ENCODE data around the gene AOC3. TPM values are rescaled to one million over a fixed set of nuclear protein-coding genes. Genes with fewer than 3 reads are reported as not detected.

AOC3 gene
- polyA plus RNA-seq, 1 donor (not counting 4 experiments of a cell fraction or from before 2014, with no cell fraction given): 0.22 TPM

GRCh38 chr17:42819939-42820535, 31.0 kb upstream of the AOC3 start:
- Histone ChIP-seq H4K20me1 (ENCODE audit: control insufficient read depth, extremely low read depth, insufficient read depth, low read length) (no peaks in the 10 kb centered on the region), H2AFZ (ENCODE audit: control insufficient read depth, low read length) (no peak overlapping the region), H3K9me1 (ENCODE audit: control insufficient read depth, extremely low read depth, insufficient read depth, low read length) (no peaks in the 10 kb centered on the region), H3K9me3 (ENCODE audit: control insufficient read depth, low read depth, low read length) (no peaks in the 10 kb centered on the region), H3K4me3 (ENCODE audit: control insufficient read depth in 2 of 3, extremely low read depth in 1 of 3, insufficient read depth in 2 of 3, low read depth in 1 of 3, low read length in 3 of 3) (no peak overlapping the region), H3K27me3 (ENCODE audit: control insufficient read depth, extremely low read depth, insufficient read depth, low read length) (no peaks in the 10 kb centered on the region), H3K36me3 (ENCODE audit: control insufficient read depth in 2 of 2, extremely low read depth in 1 of 2, insufficient read depth in 2 of 2, low read length in 2 of 2) (peaks cover 32 to 39% of the 10 kb centered on the region in 2 experiments), H3K27ac (ENCODE audit: control insufficient read depth, insufficient read depth, low read length) (no peak overlapping the region), H3K4me1 (ENCODE audit: control insufficient read depth, extremely low read depth, insufficient read depth, low read length) (peaks cover 6% of the 10 kb centered on the region), H3K79me2 (ENCODE audit: control insufficient read depth, insufficient read depth, low read length) (peaks cover 26% of the 10 kb centered on the region), H3K9ac (ENCODE audit: control insufficient read depth, extremely low read depth, insufficient read depth, low read length) (no peak overlapping the region), H3K4me2 (ENCODE audit: control insufficient read depth, extremely low read depth, insufficient read depth, low read depth, low read length) (no peak overlapping the region)
- dilution Hi-C loops (cut with MboI; ENCODE audit: extremely low pct_ligation_motif_present, low sequenced_read_pairs): no loop called here
- TF ChIP-seq CTCF (optimal IDR thresholded peaks at IDR 0.05 in 1 of 3, IDR thresholded peaks at IDR 0.05 in 1 of 3, conservative IDR thresholded peaks at IDR 0.05 in 1 of 3; ENCODE audit: extremely low read depth in 1 of 3, insufficient read depth in 2 of 3, low read length in 3 of 3) (peak; percentile 71 to 90 (median 73)), EZH2 (IDR thresholded peaks at IDR 0.05; ENCODE audit: low read length) (no peak)
- no peak for DNase-seq (ENCODE audit: low read depth, low spot score)
- no peak for FAIRE-seq

GRCh38 chr17:42821176-42821575, 29.8 kb upstream of the AOC3 start:
- Histone ChIP-seq H3K27me3 (ENCODE audit: control insufficient read depth, extremely low read depth, insufficient read depth, low read length) (no peaks in the 10 kb centered on the region), H4K20me1 (ENCODE audit: control insufficient read depth, extremely low read depth, insufficient read depth, low read length) (no peaks in the 10 kb centered on the region), H3K4me1 (ENCODE audit: control insufficient read depth, extremely low read depth, insufficient read depth, low read length) (peaks cover 6% of the 10 kb centered on the region), H3K27ac (ENCODE audit: control insufficient read depth, insufficient read depth, low read length) (no peak overlapping the region), H3K36me3 (ENCODE audit: control insufficient read depth in 2 of 2, extremely low read depth in 1 of 2, insufficient read depth in 2 of 2, low read length in 2 of 2) (peaks cover 25 to 28% of the 10 kb centered on the region in 2 experiments), H3K9ac (ENCODE audit: control insufficient read depth, extremely low read depth, insufficient read depth, low read length) (no peak overlapping the region), H3K9me3 (ENCODE audit: control insufficient read depth, low read depth, low read length) (no peaks in the 10 kb centered on the region), H3K4me2 (ENCODE audit: control insufficient read depth, extremely low read depth, insufficient read depth, low read depth, low read length) (no peak overlapping the region), H2AFZ (ENCODE audit: control insufficient read depth, low read length) (no peak overlapping the region), H3K79me2 (ENCODE audit: control insufficient read depth, insufficient read depth, low read length) (peaks cover 26% of the 10 kb centered on the region), H3K9me1 (ENCODE audit: control insufficient read depth, extremely low read depth, insufficient read depth, low read length) (no peaks in the 10 kb centered on the region), H3K4me3 (ENCODE audit: control insufficient read depth in 2 of 3, extremely low read depth in 1 of 3, insufficient read depth in 2 of 3, low read depth in 1 of 3, low read length in 3 of 3) (no peak overlapping the region)
- DNase-seq (ENCODE audit: low read depth, low spot score) (no peak), FAIRE-seq (no peak)
- dilution Hi-C loops (cut with MboI; ENCODE audit: extremely low pct_ligation_motif_present, low sequenced_read_pairs): no loop called here
- no peak for TF ChIP-seq EZH2 (IDR thresholded peaks at IDR 0.05; ENCODE audit: low read length)
- TF ChIP-seq CTCF (optimal IDR thresholded peaks at IDR 0.05 in 1 of 3, IDR thresholded peaks at IDR 0.05 in 1 of 3, conservative IDR thresholded peaks at IDR 0.05 in 1 of 3; ENCODE audit: extremely low read depth in 1 of 3, insufficient read depth in 2 of 3, low read length in 3 of 3): no peak

Measured in keratinocyte (primary cell).